GM18861 (cell line): Measurements from ENCODE around the gene DIDO1.
"Not testable (repeated sequence)": the region's sequence is repeated elsewhere in the genome, so short reads cannot be mapped to it uniquely, and the experiment has no call there.

Experiments
- ATAC-seq: cut with Tn5 transposase; IDR thresholded peaks from one replicate; pipeline ENCODE4 v1.9.1; 2021; ENCODE audit not compliant: unreplicated experiment

DIDO1 gene

GRCh38 chr20:62929051-62929538 is 2.8 kb upstream of the DIDO1 start:
- ATAC-seq, result no peak

- no peak for ATAC-seq
Observed at GRCh38 chr20:62928246-62928939, 2.1 kb upstream of the DIDO1 start.

DNA sequence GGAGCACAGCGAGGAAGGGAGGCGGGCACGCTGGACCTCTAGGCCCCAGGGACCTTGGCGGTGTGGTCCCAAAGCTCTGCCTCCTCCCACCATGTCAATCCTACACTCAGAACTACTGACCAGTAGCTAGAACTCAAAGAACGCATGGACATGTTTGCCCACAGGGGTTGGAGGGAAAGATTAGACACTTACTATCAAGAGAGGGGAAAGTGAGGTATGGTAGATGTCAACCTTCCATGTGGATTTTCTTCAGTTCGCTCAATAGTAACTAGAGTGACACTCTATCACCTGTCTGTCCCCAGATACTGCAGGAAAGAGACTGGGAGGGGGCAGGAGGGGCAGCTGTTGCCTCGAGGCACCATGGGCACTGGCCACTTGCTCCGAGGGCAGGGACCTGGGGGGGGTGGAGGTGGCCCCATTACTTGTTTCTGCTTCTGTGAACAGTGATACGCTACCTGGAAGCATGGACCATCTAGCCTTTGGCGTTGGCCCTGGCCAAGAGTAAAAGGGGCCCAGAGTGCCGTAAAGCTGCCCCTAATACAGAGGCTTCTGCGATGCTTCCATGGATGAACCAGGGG is 912 bp upstream of the DIDO1 start:
- no peak for ATAC-seq

GRCh38 chr20:62925420-62926228 is 681 bp downstream of the DIDO1 start:
- no peak for ATAC-seq

DNA sequence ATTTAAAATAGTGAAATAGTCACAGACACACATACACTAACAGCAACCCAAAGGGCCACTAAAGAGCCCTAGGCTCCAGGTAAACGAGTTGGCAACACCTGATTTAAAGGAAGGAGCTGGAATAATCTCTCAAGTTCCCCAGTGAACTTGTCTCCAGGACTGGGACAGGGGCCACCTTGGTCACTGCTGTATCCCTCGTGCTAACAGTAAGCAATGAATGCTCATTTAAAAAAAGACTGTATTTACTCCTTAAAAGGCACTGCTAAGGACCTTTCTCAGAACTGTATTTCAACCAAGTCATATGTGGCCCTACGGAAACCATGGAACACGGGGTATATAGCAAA is 1.3 kb downstream of the DIDO1 start:
- no peak for ATAC-seq

DNA sequence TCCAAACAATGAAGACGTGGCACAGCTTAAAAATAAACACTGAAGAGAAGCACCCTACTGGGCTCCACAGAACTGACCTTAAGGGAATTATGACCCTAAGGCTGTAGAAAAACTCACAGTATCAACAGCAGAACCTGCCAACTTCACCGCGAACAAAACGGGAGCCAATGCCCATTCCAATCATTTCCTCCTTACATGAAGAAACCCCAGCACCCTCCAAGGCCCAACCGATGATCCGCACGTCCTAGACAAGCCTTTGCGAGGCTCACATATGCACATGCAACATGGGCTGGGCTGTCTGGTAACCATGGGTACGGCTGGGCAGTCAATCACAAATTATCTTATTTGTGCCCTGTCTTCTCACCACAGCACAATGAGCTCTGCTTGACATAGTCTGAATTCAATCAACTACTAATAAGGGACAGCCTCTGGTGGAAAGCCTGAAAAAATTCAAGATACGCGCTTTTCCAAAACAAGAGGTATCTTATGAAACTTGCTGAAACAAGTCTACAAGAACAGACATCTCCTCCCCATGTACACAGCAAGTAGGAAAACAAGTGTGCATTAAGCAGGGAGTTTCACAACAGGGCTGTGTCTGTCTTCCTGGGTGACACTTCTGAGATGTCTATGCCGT is 1.7 kb downstream of the DIDO1 start:
- no peak for ATAC-seq

DNA sequence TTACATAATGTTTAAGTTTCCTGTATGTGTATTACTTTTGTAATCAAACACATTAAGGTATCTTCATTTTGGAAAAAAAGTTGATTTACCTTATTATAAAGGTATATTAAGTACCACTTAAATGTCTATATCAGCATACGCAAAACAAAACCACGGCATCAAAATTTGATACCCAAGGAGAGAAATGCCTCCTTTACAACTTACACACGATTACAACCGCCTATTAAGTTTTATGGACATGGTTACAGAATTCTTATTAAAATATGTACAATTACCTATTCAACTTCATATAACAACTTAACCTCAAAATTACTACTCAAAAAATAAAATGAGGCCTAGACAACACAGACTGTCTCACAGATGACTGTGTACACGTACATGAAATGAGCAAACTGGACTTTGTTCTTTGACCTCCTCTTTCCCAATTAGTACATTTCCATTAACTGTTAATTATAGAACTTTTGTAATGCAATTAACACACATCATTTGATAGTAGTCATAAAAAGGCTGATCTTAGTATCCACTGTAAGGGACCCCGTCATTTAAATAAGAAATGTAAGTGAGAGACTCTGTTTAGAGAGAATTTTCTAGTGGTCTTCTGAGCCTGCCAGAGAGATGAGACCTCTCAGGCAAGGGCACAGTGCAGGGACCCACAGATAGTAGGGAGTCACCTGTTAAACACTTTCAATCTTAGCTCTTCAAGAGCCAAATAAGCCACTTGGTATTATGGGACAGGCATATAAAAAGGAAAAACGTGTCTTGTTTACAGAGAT is 2.5 kb downstream of the DIDO1 start:
- ATAC-seq, result no peak

GRCh38 chr20:62923059-62923668 is 3.1 kb downstream of the DIDO1 start:
- ATAC-seq, result not testable (repeated sequence)

GRCh38 chr20:62922451-62922921 is 3.8 kb downstream of the DIDO1 start:
- ATAC-seq, result no peak

DNA sequence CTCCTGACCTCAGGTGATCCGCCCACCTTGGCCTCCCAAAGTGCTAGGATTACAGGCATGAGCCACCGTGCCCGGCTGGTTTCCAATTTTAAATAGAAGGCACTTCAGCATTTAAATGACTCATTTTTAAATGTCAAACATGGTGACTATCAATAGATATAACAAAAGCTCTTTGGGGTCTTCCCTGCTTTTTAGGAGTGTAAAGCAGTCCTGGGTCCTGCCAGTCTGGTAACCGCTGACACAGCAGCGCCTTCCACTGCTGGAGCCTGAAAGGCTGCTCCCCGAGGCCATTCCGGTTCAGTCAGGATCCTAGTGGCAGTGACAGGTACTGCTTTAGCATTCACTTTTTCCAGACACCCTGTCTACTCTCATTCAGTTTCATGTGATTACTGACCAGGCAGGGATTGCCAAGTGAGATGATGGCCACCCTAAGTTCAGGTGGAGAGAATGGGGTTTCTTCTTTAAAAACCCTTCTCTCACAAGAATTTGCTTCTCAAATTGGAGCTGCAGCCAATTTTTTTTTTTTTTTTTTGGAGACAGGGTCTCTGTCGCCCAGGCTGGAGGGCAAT is 5.1 kb downstream of the DIDO1 start:
- ATAC-seq, result no peak

- no peak for ATAC-seq
Observed at GRCh38 chr20:62920039-62920645, 6.2 kb downstream of the DIDO1 start.

- ATAC-seq, result no peak
Observed at GRCh38 chr20:62918831-62919230, 7.5 kb downstream of the DIDO1 start.

DNA sequence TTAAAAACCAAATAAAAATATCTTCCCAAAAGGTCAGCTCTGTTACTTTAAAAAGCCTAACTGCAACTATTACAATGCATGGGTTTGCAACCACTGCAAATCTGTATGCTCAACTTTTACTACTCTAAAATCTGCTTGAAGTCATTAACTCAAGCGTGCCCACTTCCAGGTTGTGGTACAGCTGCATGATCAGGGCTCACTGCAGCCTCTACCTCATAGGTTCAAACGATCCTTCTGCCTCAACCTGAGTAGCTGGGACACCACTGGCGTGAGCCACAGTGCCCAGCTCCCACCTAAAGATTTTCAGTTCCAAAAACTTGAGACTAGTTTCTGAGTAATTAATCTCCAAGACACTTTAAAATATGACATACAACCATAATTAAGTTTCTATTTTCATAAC is 8.2 kb downstream of the DIDO1 start:
- ATAC-seq, result no peak

DNA sequence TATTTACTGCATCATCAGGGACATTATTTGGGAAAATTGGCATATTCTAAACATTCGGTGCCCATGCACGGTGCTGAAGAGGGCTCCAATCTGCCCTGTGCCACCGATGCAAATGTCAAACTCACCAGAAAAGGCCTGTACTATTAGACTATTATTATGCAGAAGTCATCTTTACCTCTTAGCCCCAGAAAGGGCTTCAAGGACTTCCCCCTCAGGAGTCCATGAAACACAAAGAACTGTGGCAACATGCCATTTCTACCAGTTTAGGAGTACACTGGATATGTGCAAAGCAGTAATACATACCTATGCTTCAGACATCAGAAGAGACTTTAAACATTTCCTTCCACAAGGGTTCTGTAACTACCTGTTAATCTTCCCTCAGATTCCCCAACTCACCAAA is 8.6 kb downstream of the DIDO1 start:
- ATAC-seq, result no peak

- ATAC-seq, result no peak
Observed at GRCh38 chr20:62916703-62917476, 9.4 kb downstream of the DIDO1 start.

DNA sequence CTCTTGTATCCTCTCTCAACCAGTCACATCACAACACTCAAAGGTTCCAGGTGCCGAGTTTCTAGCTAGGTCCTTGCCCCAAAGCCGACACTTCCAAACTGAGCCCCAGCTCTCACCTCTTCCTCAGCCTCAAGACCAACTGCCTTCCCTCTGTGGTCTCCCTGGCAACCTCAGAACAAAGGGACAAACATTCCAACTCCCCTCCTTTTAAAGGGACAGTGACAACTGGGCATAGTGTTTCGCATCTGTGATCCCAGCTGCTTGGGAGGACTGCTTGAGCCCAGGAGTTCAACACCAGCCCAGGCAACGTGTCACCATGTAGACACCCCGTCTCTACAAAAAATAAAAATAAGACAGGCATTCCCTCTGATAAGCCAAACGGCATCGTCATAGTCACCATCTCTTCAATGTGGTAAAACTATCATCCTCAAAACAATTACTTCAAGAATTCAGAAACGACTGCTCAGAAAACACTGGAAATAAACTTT is 11.3 kb downstream of the DIDO1 start:
- ATAC-seq, result no peak

DNA sequence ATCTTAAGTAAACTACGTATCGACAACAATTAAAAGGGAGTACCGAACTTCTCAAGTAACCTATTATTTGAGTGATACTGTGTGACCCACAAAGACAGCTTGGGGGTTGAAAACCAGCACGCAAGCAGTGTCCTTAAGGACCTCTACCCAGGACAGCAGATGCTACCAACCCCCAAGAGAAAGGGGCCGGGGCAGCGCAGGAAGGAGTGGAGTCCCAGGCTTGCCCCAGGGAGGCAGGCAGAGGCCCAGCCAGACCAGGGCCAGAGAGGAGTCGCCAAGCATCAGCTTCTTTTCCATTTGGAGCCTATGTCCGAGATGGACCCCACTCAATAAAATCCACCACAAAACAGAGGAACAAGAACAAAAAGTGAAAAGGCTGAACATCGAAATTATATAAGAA is 11.9 kb downstream of the DIDO1 start:
- ATAC-seq, result no peak

DNA sequence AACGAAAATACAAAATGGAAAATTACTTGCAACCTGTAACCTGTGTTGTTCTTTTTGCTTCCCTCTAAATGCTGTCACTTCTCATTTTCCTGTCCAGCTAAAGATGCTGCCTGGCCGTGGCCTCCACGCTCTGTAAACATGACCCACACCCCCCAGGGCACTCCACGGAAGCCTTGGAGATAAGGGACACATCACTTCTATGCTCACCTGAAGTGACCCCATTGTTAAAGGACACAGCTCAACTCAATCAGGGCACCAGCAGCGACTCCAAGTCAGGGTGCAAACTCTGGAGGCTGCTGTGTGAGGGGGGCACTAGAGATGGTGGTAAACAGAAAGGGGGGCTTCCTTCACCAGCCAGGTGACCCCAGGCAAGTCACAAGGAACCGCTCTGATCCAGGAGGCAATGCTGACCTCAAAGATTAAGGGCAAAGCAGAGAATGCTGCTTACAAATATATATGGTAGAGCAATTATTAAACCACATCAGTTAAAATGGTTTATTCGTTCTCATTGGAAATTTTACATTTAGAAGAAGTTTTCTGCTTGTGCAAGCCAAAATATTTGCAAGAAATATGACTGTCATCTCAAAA is 13.2 kb downstream of the DIDO1 start:
- no peak for ATAC-seq
